ENCODE results near the gene TLX2.

TLX2 gene

DNA sequence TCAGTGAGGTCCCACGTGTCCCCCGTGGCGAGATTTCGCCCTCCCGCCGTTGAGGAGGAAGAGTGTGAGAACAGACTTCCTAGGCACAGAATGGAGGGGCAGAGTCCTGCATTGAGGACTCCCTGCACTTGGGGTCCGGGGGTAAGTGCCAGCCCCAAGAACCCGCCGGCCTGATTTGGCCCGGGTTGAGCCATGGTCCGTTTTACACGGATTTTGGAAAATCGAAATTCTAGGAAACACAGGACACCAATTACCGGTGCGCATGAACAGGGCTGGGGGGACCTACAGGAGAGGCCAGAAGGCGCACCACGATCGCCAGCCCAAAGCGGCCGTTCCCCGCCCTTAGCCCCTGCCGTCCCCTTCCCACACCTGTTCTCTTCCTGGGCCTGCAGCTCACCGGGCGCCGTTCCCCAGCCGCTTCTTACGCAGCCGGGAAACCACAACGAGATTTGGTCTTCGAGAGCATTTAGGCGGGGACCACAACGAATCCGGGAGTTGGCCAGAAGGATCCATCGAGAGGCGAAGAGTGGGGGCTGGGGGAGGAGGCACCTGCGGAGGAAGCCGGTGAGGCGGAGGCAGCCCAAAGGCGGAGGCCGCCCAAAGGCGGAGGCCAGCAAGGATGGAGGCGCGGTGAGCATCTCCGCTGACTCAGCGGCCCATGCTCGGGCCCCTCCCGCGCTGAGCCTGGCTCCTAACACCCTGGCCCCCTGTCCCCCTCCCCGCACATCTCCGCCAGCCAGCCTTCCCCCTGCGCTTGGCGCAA is 464 bp upstream of the TLX2 start:
- no peak for DNase-seq

DNA sequence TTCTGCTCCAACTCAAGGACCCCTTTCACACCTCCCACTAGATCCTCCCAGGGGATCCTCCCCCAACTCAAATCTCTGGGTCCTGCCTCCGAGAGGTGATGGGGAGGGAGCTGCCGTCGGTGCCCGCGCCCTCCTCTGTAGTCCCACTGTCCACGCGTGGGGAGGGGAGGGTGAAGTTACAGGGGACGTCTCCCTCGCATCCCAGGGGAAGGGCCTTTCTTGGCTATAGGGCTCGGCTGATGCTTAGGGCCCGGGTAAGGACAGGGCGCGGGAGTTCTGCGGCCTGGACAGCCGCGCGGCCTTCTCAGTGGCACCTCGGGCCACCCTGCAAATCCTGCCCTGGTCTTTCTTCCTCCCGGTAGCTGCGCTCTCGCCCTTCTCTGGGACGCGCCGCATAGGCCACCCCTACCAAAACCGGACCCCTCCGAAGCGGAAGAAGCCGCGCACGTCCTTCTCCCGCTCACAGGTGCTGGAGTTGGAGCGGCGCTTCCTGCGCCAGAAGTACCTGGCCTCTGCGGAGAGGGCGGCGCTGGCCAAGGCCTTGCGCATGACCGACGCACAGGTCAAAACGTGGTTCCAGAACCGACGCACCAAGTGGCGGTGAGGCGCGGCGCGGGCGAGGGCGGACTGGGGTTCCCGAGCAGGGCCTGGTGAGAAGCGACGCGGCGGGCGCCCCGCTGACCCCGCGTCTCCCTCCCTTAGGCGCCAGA is 1.2 kb downstream of the TLX2 start:
- no peak for DNase-seq

DNA sequence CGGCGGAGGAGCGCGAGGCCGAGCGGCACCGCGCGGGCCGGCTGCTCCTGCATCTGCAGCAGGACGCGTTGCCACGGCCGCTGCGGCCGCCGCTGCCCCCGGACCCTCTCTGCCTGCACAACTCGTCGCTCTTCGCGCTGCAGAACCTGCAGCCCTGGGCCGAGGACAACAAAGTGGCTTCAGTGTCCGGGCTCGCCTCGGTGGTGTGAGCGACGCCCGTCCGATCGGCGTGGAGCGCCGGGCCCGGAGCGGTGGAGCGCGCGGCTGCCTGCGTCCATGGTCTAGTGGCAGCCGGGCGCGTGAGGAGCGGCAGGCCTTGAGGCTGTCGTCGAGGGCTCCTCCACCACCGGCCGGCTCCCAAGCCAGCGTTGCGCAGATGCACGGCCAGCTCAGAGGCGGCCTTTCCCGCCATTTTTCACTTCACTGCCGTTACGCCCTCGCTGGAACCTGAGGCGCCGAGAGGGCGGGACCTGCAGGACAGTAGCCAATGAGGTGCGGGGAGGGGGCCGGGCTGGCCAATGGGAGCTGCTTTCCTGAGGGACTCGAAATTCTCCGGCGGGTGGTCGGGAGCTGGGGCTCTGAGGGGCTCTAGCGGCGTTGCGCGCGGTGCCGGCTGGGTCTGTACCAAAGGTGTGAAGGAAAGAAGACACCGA is 1.9 kb downstream of the TLX2 start:
- no peak for DNase-seq

DNA sequence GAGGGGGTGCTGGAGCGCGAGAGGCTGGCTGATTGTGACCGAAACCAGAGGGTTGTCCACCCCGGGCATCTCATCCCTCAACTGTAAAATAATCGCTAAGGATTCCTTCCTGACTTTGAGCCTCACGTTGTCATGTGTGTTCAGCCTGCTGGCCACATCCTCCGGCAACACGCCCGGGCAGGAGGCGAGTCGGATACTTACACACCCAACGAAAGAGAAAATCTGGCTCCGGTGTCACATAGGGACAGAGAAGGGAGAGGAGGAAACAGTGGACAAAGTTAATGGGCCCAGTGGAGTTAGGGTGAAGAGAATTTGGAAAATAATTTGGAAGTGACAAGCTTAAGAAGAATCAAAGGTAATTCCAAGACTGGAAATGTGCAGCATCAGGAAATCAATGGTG is 2.4 kb downstream of the TLX2 start:
- no peak for DNase-seq

DNA sequence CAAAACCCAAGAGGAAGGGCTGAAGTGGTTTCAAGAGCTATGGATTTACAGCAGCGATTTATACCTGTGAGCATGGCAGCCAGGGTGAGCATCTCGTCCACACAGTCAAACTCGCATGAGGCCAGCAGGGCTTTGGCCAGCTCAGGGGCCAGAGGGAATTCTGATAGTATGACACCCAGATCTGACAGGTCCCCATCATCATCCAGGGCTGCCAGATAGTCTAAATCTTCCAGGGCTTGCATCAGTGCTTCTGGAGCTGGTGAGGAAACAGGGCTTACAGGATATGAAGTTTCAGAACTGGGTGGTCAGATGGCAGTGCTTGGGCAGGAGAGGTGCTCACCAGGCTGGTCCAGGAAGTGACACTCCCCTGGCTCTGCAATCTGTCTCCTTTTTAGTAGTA is 8.3 kb downstream of the TLX2 start:
- no peak for DNase-seq

DNA sequence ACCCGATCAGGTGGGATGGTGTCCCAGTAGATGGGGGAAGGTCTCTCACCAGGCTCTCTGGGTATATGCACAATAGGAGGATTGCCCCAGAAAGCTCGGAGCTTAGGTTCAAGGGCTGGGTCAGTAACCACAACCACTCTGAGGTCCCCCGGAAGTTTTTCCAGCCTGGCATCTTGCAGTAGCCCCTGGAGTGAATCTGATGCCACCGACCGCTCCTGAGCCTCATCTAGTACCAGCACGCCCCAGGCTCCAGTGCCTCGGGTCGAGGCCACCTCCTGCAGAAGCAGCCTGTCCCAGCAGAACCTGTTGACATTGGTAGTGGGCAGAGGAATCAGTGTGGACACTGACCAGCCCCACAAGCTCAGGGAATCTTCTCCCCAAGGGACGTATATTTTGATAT is 9.8 kb downstream of the TLX2 start:
- DNase-seq, result no peak

DNA sequence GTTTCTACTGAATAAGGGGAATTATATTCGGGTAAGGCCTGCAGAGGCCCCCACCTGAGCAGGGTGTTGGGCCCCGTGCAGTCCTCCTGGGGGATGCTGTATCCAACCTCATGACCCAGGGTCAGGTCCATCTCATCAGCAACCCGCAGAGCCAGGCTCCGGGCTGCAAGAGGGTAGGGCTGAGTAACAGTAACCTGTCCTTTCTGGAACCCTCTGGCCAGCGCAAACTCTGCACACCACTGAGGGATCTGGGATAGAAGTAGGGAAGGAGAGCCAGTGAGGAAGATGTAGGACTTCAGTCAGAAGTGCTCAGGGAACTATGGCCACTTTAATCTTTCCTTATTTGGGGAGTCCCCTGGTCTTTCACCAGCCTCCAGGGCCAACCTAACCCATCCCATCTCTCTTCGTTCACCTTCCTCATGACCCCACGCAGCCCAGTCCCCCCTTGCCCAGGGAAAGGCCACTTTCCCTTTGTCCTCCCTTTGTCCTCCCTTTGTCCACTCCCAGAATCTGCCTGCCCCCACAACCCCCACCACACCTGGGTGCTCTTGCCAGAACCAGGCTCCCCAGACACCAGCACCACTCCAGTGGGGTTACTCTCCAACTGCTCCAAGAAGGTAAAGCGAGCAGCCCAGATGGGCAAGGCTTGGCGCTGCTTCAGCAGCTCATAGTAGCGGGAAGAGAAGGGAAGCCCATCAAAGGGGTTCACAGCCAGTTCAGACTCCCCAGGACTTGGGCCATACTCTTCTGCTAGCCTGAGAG is 10.9 kb downstream of the TLX2 start:
- DNase-seq, result no peak

DNA sequence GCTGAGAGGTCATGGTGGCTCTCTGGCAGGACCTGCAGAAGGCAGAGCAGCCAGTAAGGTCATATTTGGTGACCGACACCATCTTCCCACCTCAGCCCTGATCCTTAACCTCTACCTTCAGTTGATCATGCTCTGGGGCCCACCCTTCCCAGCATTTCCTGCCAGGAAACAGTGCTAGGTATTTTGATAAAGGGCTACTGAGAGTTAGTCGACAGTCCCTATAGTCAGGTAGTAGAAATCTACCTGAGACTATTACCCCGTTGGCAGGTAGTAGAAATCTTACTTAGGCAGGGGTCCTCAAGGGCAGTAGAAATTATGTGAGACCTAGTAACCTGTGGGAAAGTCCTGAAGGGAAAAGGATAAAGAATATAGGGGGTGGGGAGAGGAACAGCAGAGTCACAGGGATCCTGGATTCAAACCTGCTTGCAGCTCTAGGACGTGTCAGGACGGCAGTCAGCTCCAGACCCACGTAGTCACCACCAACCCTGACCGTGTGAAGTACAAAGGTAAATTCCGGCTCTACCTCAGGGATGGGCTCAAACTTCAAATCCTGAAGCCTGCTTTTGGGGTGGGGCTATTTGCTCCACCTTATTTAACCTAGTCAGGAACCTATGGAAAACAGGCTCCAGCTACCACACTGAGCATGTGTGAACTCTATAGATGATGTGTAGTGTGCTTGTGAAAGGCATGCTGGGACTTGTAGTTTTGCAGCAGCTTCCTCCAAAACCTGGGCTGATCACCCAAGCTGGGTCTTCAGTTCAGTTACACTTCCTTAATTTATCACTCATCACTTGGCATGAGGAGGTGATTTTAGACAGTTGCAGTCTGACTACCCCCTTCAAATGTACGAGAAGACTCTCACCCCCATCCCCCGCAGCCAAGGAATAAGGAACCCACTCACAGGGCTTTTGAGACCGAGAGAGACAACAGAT is 11.7 kb downstream of the TLX2 start, which contains the start of gene DQX1:
TSS of gene DQX1 (minus strand) at position 515 of the 932 bp plus-strand sequence. CDS start at position 13, 502 bp downstream.
- DNase-seq, result no peak

DNA sequence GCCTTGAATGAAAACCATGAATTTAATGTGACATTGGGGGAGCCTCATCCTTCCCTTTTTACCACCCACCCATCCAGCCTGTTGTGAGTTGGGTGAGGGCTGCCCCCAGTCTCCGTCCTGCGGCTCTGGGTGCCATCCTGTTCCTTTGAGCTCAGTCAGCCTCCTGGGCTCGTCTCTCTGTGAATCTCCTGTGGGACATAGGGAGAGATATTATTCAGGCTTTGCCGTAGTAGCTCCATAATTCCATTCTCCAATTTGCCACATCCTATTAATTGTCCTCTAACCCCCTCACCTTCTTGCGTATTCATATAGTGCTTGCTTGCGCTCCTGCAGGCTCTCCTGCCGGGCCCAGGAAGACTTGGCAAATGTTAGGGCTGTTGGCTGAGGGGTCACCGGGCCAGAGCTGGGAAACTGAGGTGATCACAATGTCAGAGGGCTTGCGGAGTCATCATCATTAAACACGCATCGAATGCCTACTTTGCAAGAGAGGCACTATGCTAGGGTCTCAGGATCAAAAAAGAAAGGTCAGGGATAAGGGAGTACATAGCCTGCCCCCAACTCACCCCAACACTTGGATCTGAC is 12.5 kb downstream of the TLX2 start:
- no peak for DNase-seq

DNA sequence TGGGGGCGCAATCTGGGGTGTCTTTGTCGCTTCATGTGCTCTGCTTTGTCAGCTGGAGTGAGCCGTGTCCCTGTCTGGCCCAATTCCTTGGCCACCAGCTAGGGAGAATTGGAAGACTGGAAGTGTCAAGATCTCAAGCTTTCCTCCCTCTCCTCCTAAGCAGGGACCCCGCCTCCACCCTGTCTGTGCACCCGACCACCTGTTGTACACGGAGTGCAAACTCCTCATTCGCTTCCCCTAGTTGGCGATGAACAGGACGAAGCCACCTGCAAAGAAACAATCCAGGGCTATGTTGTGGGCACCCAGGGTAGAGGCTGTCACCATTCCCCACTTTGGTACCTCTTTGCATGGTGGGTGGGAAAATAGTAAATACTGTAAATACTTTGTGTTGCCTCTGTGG is 13.5 kb downstream of the TLX2 start:
- no peak for DNase-seq

DNA sequence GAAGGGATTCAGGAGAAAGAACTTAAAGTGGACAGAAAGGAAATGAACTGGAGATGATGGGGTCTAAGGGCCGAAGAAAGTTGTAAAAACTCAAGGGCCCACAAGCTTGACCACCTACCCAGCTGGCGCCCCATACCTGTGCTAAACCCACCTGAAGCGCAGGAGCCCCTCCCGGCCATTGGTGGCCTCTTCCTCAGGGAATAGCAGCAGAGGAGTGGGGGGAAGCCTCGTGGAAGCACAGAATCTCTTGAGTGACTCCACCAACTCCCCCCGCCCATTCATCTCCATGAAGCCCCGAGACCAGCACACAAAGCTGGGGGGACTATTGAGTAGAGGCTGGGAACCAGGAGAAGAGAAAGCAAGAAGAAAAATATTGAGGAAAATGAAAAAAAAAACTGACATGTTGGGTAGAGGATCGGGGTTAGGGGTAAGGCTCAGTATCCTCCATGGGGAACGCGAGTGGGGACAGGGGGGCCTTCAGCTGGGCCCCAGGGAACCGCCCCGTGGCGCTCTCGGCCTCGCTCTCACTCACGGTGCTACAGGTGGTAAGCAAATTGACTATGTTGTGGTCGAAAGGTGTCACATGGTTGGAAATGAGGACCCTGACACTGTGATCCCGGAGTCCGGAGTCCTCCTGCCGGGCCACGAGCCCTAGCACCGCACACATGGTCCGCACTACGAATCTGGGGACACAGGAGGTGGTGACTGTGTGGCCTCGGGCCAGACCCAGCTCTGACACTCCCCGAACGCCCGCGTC is 14.5 kb downstream of the TLX2 start:
- no peak for DNase-seq

DNA sequence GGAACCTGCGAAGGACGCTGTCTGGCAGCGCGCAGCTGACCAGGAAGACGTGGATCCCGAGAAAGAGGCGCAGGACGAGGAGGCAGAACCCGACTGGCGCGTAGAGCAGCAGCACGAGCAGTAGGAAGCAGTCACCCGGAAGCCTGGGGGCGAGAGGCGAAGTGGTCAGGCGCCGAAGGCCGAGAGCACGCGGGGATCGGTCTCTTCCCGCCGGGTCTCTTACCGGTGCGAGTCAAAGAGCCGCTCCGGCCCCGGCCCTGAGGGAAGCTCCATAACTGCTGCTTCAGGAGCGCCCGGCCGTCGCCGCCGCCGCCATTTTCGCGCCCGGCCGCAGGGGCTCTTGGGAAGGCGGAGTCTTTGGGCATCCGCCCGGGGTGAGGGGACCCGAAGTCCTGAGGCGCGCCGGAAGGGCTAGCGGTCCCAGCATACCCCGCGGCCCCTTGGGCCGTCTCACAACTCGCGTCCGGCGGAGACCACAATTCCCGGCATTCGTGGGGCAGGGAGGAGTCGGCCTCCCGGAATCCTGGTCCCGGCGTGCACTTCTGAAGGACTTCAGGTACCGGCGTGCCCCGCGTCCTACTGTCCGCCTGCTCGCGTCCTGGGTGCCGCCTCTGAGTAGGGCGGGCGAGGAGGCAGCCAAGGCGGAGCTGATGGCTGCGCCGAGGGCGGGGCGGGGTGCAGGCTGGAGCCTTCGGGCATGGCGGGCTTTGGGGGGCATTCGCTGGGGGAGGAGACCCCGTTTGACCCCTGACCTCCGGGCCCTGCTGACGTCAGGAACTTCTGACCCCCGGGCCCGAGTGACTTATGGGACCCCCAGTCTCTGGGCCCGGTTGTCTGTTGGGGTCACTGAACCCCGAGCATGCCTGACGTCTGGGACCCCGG is 15.3 kb downstream of the TLX2 start, which contains the start of the genes AUP1 and HTRA2:
TSS of gene AUP1 (minus strand) at position 350 of the 882 bp plus-strand sequence. CDS start at position 273, 77 bp downstream.
TSS of gene HTRA2 (plus strand) at position 577 of the 882 bp plus-strand sequence. CDS start at position 651, 74 bp downstream.
- DNase-seq, result peak; percentile 96 to 98

DNA sequence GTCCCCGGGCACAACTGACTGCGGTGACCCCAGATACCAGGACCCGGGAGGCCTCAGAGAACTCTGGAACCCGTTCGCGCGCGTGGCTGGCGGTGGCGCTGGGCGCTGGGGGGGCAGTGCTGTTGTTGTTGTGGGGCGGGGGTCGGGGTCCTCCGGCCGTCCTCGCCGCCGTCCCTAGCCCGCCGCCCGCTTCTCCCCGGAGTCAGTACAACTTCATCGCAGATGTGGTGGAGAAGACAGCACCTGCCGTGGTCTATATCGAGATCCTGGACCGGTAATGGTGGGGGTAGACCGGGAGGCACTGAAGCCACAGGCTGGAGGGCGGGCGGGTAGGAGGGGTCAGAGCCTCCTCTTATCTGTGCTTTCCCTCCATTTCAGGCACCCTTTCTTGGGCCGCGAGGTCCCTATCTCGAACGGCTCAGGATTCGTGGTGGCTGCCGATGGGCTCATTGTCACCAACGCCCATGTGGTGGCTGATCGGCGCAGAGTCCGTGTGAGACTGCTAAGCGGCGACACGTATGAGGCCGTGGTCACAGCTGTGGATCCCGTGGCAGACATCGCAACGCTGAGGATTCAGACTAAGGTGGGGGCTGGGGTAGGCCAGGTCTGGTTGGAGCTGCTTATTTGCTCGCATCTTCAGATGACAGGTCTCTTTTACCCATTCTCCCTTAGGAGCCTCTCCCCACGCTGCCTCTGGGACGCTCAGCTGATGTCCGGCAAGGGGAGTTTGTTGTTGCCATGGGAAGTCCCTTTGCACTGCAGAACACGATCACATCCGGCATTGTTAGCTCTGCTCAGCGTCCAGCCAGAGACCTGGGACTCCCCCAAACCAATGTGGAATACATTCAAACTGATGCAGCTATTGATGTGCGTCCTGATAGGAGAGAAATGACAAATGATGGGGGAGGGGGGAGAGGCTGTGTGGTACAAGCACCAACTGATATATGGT is 16.3 kb downstream of the TLX2 start:
- no peak for DNase-seq

DNA sequence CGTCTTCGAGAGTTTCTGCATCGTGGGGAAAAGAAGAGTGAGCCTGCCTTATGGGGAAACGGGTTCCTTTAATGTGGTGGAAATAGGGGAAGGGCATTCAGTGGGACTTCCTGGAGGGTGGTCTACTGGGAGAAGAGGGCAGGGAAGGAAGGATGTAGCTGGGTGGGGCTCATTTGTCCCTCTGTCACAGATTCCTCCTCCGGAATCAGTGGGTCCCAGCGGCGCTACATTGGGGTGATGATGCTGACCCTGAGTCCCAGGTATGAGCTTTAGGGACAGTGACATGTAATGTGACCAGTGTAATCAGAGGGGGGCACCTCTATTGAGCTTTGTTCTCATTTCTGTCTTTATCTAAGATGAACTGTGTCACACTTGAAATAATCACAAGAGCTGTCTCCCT is 17.4 kb downstream of the TLX2 start:
- DNase-seq, result no peak

DNA sequence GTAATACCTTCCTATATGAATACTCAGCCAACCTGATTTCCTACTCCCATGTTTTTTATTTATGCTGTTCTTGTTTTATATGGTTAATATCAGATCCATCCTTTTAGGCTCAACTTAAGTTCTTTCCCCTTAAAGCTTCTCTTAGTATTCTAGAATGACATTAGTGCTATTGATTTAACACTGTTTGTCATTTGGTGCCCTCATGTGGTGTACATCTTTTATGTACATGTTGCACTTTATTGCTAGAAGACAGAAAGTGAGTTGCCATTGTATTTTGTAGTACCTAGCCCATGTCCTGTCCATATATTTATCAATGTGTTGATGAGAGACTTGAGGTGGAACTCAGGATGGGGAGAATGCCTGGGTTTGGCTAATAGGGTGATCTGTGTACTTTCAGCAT is 18.0 kb downstream of the TLX2 start:
- peak in 1 of 2 experiments; percentile 13 for DNase-seq

DNA sequence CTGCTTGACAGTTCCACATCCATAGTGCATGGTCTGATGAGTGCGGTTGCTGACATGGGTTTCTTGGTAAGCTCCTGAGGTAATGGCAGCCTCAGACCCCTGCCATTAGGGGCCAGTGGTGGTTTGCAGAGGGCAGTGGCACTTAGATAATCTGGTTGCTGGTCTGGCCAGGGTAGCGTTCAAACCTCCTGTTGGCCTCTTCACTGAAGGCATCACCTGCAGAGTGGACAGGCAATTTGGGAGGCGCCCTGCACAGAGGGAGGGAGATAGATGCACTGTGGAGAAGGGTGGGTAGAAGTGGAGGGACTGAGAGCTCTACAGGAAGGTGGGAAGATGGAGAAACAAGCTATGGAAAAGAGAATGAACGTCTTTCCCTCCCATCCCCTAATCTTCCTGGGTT is 19.2 kb downstream of the TLX2 start:
- no peak for DNase-seq

DNA sequence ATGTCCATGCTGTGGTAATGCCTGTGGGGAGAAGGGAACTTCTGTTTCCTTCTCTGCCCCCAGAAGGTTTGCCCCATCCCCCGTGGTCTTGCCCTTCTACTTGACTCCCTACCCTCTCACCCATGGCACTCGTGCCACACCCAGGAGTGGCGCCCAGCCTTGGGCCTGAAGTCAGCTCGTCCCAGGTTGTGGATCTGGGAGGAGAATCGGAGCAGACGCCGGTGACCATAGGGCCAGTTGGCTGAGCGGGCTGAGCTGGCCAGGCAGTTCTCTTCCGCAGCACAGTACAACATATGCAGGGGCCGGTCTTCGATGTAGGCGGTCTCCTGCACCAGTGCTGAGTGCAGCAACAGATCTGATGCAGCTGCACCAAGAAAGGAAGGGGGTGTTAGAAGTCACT is 20.2 kb downstream of the TLX2 start:
- DNase-seq, result no peak

DNA sequence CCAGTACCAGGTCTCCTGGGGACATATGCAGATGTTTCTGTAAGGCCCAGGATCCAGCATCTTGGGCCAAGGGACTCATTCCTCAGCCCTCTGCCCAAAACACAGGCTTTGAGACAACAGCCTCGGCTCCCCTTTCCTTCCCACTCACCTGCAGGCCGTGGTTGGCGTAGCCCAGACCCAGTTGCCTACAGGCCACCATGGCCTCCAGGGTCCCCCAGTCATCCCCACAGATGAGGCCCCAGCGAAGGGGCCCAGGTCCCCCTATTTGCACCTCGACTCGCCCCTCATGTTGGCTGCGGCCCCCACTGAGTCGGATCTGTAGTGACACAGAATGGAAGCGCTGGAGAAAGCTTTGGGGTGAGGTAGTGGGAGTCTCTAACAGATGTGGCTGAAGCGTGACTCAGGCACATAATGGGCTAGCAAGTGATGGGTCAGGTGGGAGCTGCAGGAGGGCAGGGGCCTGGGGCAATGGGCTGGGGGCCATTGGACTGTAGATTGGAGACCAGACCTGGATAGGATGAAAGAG is 21.3 kb downstream of the TLX2 start:
- no peak for DNase-seq

All from NCI-H1930 (cell line).